Spinal cord (tissue), 10 donors: ENCODE data around the gene FAM168A. TPM values are rescaled to one million over a fixed set of nuclear protein-coding genes. Genes with fewer than 3 reads are reported as not detected.
A peak's percentile ranks its signal among the peaks of the same experiment; 100 is the strongest.

Experiments
- DNase-seq, 6 donors: peaks; one replicate each; pipeline versions ENCODE4 v3.0.0 to v3.0.0-alpha.2; 2013 to 2015; ENCODE audit warnings: low spot score in 6 of 6, low read depth in 4 of 6
- H3K27ac ChIP-seq: one replicate; pipeline ENCODE4 v1.5.1; 2013; ENCODE audit warnings: low read depth, low read length, control low read depth
- H3K27me3 ChIP-seq: one replicate; pipeline ENCODE4 v1.6.1; 2013; ENCODE audit warnings: low read length; ENCODE audit not compliant: control insufficient read depth, insufficient read depth
- H3K36me3 ChIP-seq: one replicate; pipeline ENCODE4 v1.6.1; 2013; ENCODE audit warnings: low read length; ENCODE audit not compliant: control insufficient read depth, insufficient read depth
- H3K4me1 ChIP-seq: one replicate; pipeline ENCODE4 v1.6.1; 2013; ENCODE audit warnings: low read length; ENCODE audit not compliant: control insufficient read depth, insufficient read depth
- H3K4me3 ChIP-seq: one replicate; pipeline ENCODE4 v1.5.1; 2013; ENCODE audit warnings: low read depth, low read length, control low read depth
- H3K9me3 ChIP-seq: one replicate; pipeline ENCODE4 v1.6.1; 2013; ENCODE audit warnings: low read length; ENCODE audit not compliant: control insufficient read depth, insufficient read depth
- WGBS: methylation state at CpG from one replicate; pipeline ENCODE4 v1.1.5; 2013; ENCODE audit warnings: missing lambda C conversion rate; ENCODE audit not compliant: insufficient coverage; 5-methylcytosine and 5-hydroxymethylcytosine counted together
- polyA plus RNA-seq, 2 donors: library from polyadenylated mRNA; unstranded; fragments of 120-200 nt; gene quantifications; one replicate each; pipeline ENCODE4 v1.2.1, GENCODE V29; 2013; ENCODE audit not compliant: insufficient read length in 2 of 2
- total RNA-seq, 2 donors: library from RNA; depleted of rRNA in 1 of 2; stranded (reverse); fragments of 120-200 nt in 1 of 2; fragments of >200 nt in 1 of 2; gene quantifications; one replicate each; pipeline versions ENCODE4 v1.2.3 to v1.2.4, GENCODE V29; 2013 to 2014
- donor health status: healthy.

FAM168A gene
- total and polyA plus RNA-seq, 4 donors: 57.5 to 154 (median 103) TPM

DNA sequence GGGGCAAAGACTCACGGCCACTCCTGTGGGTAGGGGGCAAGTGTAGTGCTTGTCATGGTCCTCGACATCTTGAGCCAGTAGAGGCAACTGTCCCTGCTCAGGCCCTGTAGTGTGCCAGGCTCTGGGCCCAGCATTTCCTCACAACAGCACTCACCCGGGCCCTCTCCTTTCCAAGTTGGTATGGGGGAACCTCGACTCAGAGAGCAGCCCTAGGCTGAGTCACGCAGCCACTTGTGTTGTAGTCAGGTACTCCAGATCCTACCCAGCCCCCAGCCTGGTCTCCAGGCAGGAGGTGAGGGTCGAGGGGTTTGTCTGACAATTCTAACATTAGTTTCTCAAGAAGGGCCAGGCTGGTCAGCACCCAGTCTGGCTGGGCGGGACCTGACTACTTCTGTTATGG, 217.6 kb downstream of the FAM168A start:
- DNase-seq: no peak
- 94% methylated on average over 7 of the region's 7 CpGs for WGBS
- Histone ChIP-seq H3K27me3 (no peaks in the 10 kb centered on the region), H3K9me3 (no peaks in the 10 kb centered on the region), H3K4me3 (no peak overlapping the region), H3K27ac (no peak overlapping the region), H3K4me1 (peaks cover 68% of the 10 kb centered on the region), H3K36me3 (peaks cover 26% of the 10 kb centered on the region)

DNA sequence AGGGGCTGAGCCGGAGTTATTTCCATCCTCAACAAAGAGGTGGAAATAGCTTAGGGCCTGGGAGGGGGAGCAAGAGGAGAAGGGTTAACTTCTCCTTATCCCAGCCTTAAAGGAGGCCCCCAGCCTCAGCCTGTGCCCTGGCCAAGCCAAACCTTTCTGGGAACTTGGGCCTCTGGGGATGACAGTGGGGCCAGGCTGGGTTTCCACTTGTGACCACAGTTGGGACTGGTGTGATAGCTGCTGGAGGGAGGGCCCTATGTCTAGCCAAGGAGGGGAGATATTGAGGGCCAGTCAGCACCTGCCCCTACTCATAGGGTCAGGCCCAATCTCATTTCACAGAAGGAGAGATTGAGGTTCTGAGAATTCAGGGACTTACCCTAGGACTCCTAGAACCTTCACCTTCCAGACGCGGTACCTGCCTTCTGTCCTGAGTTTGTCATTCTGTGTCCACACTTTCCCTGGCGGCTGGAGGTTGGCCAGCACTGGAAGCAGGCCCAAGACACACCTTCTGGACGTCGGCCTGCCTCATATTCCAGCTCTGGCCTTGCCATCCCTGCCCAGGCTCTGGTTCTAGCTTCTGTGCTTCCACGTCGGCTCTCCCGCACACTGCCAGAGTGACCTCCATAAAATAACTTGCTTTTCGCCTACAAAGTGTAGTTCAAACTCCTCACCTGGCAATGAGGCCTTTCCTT, 218.6 kb downstream of the FAM168A start:
- no peak overlapping the region for H3K4me3 ChIP-seq
- H3K36me3 ChIP-seq: peaks cover 24% of the 10 kb centered on the region
- DNase-seq: no peak
- H3K4me1 ChIP-seq: peaks cover 59% of the 10 kb centered on the region
- H3K9me3 ChIP-seq: no peaks in the 10 kb centered on the region
- H3K27ac ChIP-seq: no peak overlapping the region
- WGBS: 87% methylated on average over 9 of the region's 10 CpGs
- no peaks in the 10 kb centered on the region for H3K27me3 ChIP-seq

DNA sequence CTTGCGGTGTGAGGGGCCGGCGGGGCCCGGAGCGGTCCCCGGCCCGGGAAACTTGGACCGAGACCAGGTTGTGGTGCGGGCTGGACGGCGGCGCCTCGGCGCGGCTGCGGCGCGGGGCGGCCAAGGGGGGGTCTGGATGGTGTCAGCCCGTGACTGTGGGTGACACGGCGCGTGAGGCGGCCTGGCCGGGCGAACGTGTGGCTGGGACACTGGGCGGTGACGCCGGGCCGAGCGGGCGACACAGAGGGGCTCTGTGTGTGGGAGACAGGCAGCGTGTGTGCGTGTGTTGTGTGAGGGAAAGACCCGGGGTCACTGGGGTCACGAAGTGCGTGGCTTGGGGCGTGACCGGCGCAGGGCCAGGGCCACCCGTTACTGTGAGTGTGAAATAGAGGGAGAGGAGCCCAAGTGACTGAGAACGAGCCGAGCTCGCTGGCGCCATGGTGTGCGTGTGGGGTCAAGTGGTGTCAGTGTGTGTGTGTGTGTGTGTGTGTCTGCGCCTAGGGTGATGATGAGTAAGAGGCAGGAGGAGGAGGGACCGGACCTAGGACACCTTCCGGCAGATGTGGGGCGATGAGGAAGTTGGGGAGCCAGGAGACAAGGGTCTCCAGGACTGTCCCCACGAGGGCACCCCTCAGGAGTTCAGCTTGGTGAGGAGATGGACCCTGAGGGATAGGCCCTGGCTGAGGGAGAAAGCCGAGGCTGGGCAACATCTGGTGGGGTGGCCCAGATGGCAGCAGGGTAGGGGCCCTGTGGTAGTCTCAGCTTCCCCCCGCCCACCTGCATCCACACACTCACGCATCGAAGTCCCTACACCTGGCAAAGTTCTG, 220.9 kb downstream of the FAM168A start:
- peaks cover 46% of the 10 kb centered on the region for H3K4me1 ChIP-seq
- H3K9me3 ChIP-seq: no peaks in the 10 kb centered on the region
- 4% methylated on average over 53 of the region's 56 CpGs for WGBS
- H3K27me3 ChIP-seq: no peaks in the 10 kb centered on the region
- H3K27ac ChIP-seq: peak overlapping the region; percentile 57
- peak overlapping the region; percentile 53 for H3K4me3 ChIP-seq
- peak in 2 of 6 donors; percentile 50 to 64 for DNase-seq
- H3K36me3 ChIP-seq: peaks cover 21% of the 10 kb centered on the region

DNA sequence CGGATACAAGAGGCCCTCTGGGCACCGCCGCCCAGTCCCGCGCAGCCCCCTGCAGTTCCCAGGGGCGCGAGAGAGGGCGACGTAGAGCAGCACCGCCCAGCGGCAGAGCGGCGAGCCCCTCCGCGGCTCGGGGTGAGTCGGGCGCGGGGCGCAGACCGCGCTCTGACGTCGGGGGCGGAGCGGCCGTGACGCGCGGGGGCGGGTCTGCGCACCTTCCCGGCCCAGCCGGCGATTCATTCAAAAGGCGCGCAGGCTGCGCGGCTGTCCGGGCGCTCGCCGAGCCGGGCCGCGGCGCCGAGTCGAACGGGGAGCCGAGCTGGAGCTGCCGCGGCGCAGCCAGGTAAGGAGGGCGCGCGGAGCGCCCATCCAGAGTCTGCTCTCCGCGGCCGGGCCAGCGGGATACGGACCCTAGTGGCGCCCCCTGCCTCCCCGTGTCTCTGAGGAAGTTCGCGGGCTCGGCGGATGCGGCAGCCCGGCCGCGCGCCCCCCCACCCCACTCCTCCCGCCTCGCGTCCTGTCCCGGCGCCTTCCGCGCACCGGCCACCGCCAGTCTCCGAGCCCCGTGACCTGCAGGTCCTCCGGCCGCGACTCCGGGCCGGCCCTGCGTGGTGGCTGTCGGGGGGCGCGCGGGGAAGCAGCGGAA, 221.6 kb downstream of the FAM168A start, which contains the start of gene RELT:
Gene RELT, plus strand, starts transcription at position 240 of the 643 bp plus-strand sequence. CDS start 12,738 bp downstream, outside the sequence.
- Histone ChIP-seq H3K9me3 (no peaks in the 10 kb centered on the region), H3K36me3 (peaks cover 13% of the 10 kb centered on the region), H3K4me1 (peaks cover 46% of the 10 kb centered on the region), H3K4me3 (peak within 1 kb of the TSS; percentile 53), H3K27ac (peak within 1 kb of the TSS; percentile 79), H3K27me3 (no peaks in the 10 kb centered on the region)
- under 1% methylated on average over 96 of the region's 96 CpGs for WGBS
- DNase-seq: peak; percentile 66 to 96 (median 79)

DNA sequence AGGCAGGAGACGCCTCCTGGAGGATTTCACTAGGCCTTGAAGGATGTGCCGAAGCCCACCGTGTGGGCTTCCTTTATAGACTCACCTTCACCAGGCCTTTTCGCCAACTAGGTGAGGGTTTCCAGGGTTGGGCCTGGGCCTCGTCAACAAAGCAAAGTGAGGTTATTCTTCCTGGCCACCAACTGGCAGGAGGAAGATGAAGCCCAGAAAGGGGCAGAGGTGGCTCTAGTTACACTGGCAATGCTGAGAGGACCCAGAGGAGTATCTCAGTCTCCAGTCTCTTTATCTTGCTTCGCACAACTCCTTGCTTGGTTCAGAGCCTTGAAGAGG, 222.1 kb downstream of the FAM168A start:
- Histone ChIP-seq H3K27ac (peak overlapping the region; percentile 79), H3K27me3 (no peaks in the 10 kb centered on the region), H3K36me3 (peaks cover 11% of the 10 kb centered on the region), H3K4me3 (no peak overlapping the region), H3K9me3 (no peaks in the 10 kb centered on the region), H3K4me1 (peaks cover 46% of the 10 kb centered on the region)
- no peak for DNase-seq
- WGBS: 52% methylated on average over 3 of the region's 6 CpGs

DNA sequence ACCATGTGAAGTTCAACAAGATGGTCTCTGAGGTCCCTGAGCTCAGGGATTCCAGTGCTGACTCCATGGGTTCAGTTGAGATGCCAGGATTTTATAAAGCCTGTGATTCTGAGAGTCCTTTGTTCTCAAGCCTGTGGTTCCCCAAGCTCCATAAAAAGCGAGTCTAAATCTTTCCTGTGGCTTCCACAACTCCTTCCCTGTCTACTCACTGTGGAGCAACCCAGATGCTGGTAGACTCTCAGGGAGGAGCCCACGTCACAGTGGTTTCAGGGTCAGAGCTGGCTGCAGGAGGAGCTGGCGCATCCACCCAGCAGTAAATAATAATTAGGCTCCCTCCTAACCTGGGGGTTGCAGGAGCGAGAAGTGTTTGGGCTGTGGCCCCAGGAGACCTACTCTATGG, 223.8 kb downstream of the FAM168A start:
- H3K36me3 ChIP-seq: peaks cover 8% of the 10 kb centered on the region
- peak overlapping the region; percentile 48 for H3K27ac ChIP-seq
- peaks cover 30% of the 10 kb centered on the region for H3K4me1 ChIP-seq
- WGBS: 67% methylated on average over 2 of the region's 4 CpGs
- peak in 1 of 6 donors; percentile 34 for DNase-seq
- H3K27me3 ChIP-seq: no peaks in the 10 kb centered on the region
- no peaks in the 10 kb centered on the region for H3K9me3 ChIP-seq
- no peak overlapping the region for H3K4me3 ChIP-seq

DNA sequence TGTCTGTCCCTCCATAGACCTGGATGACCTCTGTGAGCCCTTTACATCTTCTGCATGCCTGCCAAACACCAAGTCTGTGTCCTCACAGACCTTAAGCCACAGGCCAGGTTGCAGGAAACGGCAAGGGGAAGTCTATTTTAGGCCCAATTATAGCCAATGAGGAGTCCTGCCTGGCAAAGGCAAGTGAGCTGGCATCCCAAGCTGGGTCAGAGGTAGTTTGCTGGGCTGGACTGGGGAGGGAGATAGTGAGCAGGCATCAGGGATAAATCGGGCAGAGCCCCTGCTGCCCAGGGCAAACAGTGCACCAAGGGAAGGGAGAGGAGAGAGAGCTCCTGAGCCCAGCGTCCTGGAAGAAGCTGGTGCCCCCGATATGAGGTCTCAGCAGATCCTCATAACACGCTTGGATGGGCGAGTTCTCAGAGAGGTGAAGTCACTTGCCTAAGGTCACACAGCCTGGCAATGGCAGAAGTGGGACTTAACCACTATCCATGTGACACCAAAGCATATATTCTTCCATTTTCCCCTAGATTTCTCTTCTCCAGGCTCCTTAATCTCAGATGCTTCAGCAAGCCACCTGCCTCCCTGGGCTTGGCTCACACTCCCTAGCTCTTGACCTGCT, 225.4 kb downstream of the FAM168A start:
- no peak for DNase-seq
- Histone ChIP-seq H3K9me3 (no peaks in the 10 kb centered on the region), H3K36me3 (peaks cover 20% of the 10 kb centered on the region), H3K4me1 (peaks cover 20% of the 10 kb centered on the region), H3K4me3 (no peak overlapping the region), H3K27ac (no peak overlapping the region), H3K27me3 (no peaks in the 10 kb centered on the region)
- 61% methylated on average over 6 of the region's 6 CpGs for WGBS

DNA sequence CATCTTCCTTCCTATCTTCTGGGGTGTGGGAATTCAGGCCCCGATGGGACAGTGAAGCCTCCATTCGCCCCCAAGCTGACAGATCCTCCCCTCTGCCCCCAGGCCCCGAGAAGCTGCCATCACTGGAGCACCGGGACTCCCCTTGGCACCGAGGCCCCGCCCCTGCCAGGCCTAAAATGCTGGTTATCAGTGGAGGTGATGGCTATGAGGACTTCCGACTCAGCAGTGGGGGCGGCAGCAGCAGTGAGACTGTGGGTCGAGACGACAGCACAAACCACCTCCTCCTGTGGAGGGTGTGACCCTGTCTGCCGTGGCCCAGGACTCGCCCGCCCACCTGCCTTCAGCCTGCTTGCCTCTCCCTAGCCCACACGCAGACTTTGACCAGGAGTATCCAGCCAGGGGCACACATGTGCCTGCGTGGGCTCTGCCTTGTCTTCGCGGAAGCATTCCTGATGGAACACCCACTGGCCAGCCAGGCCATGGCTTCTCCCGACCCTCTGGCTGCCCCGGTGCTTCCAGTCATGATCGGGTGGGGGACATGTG, 230.4 kb downstream of the FAM168A start:
- Histone ChIP-seq H3K4me3 (no peak overlapping the region), H3K4me1 (no peaks in the 10 kb centered on the region), H3K27me3 (no peaks in the 10 kb centered on the region), H3K36me3 (peaks cover 64% of the 10 kb centered on the region), H3K27ac (no peak overlapping the region), H3K9me3 (no peaks in the 10 kb centered on the region)
- DNase-seq: no peak
- 81% methylated on average over 16 of the region's 20 CpGs for WGBS

DNA sequence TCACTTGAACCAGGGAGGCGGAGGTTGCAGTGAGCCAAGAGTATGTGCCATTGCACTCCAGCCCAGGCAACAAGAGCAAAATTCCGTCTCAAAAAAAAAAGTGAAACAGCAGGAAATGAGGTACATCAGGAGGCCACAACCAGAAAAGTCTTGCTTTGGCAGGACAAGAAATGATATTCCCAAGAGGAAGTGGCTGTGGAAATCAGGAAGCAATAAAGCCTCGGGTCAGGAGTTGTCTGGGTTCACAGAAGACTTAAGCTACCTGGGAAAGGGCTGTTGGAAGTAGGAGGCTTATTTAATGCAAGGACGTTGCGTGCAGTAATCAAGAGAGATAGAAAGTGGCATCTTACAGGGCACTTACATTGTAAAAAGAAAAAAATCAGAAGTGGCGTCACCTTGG, 231.0 kb downstream of the FAM168A start:
- DNase-seq: no peak
- no peaks in the 10 kb centered on the region for H3K9me3 ChIP-seq
- H3K36me3 ChIP-seq: peaks cover 70% of the 10 kb centered on the region
- WGBS: 85% methylated on average over 5 of the region's 6 CpGs
- no peak overlapping the region for H3K4me3 ChIP-seq
- H3K27me3 ChIP-seq: no peaks in the 10 kb centered on the region
- H3K4me1 ChIP-seq: no peaks in the 10 kb centered on the region
- H3K27ac ChIP-seq: no peak overlapping the region
